ENCODE data around the gene RNF166.

The RNF166 gene

DNA sequence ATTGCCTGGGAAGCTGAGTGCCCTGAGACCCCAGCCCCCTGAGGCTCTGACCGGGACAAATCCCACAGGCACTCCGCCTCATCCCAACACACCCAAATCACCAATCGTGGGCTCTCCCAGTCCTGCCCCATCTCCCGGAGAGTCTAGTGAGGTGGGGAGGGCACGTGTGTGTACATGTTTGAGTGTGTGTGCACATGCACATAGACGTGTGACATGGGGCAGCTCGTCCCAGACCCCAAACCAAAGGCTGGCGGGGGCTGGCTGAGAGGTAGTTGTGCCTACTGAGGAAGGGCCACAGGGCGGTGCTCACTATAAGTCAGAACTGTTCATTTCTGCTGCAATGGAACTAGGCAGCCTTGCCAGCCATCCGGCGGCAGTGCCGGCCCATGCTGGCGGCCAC lies 28.5 kb downstream of the RNF166 start:
- TF ChIP-seq, protein P1, sequence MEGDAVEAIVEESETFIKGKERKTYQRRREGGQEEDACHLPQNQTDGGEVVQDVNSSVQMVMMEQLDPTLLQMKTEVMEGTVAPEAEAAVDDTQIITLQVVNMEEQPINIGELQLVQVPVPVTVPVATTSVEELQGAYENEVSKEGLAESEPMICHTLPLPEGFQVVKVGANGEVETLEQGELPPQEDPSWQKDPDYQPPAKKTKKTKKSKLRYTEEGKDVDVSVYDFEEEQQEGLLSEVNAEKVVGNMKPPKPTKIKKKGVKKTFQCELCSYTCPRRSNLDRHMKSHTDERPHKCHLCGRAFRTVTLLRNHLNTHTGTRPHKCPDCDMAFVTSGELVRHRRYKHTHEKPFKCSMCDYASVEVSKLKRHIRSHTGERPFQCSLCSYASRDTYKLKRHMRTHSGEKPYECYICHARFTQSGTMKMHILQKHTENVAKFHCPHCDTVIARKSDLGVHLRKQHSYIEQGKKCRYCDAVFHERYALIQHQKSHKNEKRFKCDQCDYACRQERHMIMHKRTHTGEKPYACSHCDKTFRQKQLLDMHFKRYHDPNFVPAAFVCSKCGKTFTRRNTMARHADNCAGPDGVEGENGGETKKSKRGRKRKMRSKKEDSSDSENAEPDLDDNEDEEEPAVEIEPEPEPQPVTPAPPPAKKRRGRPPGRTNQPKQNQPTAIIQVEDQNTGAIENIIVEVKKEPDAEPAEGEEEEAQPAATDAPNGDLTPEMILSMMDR (IDR thresholded peaks at IDR 0.05): no peak

- TF ChIP-seq, protein P1 (IDR thresholded peaks at IDR 0.05): no peak
Observed at GRCh38 chr16:88676502-88677242, 29.5 kb downstream of the RNF166 start.

DNA sequence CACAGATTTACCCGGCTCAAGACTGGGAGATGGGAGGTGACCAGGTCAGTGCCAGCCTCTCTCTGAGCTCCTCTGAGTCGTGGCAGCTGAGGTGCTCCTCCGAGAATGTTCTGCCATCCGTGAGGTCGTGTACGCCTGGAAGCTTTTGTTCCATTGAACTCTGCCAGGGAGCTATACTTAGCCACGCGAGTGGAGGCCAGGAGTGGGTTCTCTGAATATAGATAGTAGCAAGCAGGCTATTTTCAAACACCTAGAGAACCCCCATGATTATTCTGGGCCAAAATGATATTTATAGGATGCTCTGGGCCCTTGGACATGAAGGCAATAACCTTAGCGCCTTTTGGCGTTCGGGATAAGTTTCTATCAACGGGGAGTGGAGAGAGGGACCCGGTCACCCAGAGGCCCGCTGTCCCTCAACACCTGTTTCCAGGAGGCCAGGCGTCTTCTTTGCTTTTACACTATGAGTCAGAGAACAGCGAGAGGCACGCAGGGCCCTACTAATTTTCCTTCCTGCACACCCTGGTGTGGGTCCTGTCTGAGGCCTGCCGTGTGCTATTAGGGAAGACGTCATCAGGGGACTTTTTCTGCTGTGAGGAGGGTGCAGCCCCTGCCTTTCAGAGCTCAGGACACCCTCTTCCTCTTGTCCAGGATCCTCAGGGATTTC lies 32.4 kb downstream of the RNF166 start:
- TF ChIP-seq, protein P1 (IDR thresholded peaks at IDR 0.05): no peak

GRCh38 chr16:88672776-88673175 lies 33.4 kb downstream of the RNF166 start:
- TF ChIP-seq, protein P1 (IDR thresholded peaks at IDR 0.05): peak; percentile 21; the same call in 1 of the 2 replicates

DNA sequence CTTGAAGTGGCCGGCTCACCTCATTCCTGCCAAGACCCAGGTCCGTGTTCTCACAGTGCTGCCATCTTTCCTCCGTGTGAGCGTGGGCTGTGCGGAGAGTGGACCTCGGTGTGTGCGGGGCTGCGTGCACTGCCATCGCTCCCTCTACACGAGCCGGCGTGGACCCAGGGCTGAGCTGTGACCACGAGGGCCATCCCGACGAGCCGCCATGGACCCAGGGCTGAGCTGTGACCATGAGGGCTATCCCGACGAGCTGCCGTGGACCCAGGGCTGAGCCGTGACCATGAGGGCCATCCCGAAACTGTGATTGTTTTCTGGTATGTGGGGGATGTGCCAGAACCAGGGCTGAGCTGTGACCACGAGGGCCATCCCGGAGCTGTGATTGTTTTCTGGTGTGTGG lies 34.4 kb downstream of the RNF166 start:
- TF ChIP-seq, protein P1 (IDR thresholded peaks at IDR 0.05): no peak

DNA sequence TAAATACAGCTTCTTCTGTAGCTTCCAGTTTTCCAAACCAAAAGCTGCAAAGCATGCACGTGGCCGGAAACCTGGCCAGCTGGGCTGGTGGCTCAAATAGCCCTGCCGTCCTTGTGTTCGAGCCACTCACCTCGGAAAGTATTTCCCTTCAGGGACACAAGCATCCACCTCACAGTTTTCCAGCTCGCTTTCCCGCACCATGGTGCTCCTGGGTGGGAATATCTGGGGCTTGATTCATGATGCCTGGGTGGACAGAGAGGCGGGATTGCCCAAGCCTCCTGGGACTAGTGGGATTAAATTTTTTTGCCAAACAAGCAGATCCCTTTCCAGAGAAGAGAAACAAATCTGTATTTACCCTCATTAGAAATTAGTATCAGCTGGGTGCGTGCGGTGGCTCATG lies 36.2 kb downstream of the RNF166 start:
- TF ChIP-seq, protein P1 (IDR thresholded peaks at IDR 0.05): no peak

DNA sequence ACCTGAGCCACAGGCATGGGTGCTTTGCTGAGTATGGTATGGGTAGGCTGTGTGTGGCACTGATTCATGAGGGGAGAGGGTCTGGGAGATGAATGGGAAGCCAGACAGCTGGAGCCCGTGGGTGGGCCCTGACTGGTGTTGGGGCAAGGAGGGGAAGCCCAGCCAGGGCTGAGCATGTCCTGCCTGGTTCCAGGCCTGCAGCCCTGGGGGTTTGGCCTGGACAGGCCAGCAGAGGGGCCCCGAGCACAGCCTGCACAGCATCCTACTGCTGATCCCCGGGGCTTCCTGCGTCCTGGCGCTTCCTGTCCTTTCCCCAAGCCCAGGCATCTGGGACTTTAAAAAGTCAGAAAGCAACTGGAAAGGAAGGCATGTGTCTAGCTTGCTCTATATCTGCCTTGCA lies 38.7 kb downstream of the RNF166 start:
- TF ChIP-seq, protein P1 (IDR thresholded peaks at IDR 0.05): no peak
